ENCODE data around the gene INPPL1.
A peak's percentile ranks its signal among the peaks of the same experiment; 100 is the strongest.

The INPPL1 gene

GRCh38 chr11:72233773-72234513 lies 9.4 kb downstream of the INPPL1 start:
- ATAC-seq, result no peak

- no peak for ATAC-seq
Measured at GRCh38 chr11:72234514-72234830, 9.9 kb downstream of the INPPL1 start.

- no peak for ATAC-seq
Measured at GRCh38 chr11:72234920-72235319, 10.4 kb downstream of the INPPL1 start.

- no peak for ATAC-seq
Measured at GRCh38 chr11:72235351-72236057, 10.9 kb downstream of the INPPL1 start.

DNA sequence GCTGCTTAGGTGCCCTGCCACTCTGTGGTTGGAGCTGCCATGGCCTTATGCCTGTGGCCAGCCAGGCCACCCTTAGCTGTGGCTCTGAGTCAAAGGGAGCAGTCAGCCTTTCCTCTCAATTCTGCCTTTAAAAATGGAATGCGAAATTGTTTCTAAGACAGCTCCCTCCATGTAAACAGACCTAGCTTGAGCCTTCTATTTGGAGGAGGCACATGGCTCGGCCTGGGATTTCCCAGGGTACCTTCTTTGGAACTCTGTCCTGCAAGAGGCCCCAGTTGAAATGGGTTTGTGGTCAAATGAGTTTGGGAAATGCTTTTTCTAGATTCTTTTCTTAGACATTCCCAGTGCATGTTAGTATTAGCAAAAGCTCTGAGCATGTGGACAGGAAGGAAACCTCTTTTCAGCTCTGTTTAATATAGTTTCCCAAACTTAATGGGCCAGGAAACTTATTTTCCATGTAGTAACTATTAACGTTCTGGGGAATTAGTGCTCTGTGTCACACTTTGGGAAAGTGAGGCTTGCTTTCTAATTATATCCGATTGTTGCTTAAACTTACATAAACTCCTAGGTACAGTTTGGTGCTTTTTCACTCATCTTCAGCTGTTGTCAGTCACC lies 11.6 kb downstream of the INPPL1 start:
- ATAC-seq, result no peak

- no peak for ATAC-seq
Measured at GRCh38 chr11:72236774-72237111, 12.2 kb downstream of the INPPL1 start.

DNA sequence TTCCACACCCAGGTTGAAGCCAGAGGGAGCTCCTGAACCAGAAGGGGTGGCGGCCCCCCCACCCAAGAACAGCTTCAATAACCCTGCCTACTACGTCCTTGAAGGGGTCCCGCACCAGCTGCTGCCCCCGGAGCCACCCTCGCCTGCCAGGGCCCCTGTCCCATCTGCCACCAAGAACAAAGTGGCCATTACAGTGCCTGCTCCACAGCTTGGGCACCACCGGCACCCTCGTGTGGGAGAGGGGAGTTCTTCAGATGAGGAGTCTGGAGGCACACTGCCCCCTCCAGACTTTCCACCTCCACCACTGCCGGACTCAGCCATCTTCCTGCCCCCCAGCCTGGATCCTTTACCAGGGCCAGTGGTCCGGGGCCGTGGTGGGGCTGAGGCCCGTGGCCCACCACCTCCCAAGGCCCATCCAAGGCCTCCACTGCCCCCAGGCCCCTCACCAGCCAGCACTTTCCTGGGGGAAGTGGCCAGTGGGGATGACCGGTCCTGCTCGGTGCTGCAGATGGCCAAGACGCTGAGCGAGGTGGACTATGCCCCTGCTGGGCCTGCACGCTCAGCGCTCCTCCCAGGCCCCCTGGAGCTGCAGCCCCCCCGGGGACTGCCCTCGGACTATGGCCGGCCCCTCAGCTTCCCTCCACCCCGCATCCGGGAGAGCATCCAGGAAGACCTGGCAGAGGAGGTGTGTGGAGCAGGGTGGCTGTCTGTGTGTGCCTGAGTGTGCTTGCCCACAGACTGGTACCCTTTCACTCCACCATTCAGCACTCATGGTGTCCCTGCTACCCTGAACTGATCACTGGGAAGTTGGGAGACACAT lies 12.8 kb downstream of the INPPL1 start:
- no peak for ATAC-seq

DNA sequence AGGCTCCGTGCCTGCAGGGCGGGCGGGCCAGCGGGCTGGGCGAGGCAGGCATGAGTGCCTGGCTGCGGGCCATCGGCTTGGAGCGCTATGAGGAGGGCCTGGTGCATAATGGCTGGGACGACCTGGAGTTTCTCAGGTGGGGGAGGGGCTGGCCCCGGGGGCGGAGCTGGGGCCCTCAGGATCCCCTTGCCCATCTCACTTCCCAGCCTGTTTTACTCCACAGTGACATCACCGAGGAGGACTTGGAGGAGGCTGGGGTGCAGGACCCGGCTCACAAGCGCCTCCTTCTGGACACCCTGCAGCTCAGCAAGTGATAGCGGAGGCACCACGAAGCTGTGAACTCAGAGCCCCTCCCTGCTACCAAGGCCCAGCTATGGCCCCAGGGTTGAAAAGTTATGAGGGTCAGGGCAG lies 13.5 kb downstream of the INPPL1 start:
- ATAC-seq, result peak; percentile 32 to 44

DNA sequence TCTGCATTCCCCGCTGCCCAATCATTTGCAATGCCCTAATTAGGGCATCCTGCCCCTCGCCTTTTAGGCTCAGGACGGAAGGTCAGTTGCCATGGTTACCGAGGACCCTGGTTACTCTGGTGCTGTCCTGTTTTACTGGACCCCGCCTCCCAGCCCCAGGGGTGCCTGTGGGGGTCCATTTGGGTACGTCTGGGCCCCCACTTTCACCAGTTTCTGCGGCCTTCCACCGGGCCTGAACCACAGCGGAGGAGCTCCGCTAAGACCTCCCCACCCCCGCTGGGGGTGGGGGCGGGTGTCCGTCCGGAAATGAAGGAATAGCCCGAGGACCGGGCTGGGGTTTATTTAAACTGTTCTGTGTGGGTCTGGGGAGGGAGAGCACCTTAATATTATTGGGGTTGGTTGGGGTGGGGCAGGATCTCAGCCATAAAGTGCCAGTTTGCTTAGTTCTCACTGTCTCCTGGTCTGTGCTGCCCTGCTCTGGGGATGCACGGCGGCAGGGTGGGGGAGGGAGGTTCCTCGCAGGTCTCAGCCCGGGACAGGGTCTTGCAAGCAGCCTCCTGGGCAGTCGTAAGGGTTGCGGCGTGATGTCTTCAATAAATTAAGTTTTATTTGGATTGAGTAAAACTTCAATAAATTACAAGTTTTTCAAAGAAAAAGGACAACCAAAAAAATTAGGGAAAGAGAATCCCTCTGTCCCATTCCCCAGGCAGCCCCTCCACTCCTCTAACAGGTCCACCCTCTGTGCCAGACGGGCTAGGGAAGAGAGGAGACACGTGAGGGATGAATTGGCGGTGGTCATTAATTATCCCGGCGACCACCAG lies 14.1 kb downstream of the INPPL1 start:
- no peak for ATAC-seq

- peak in 1 of 2 donors; percentile 19 for ATAC-seq
Measured at GRCh38 chr11:72239313-72239848, 14.8 kb downstream of the INPPL1 start.

- peak in 1 of 2 donors; percentile 23 for ATAC-seq
Measured at GRCh38 chr11:72239849-72240460, 15.4 kb downstream of the INPPL1 start.

- peak in 1 of 2 donors; percentile 21 for ATAC-seq
Measured at GRCh38 chr11:72240461-72241290, 16.1 kb downstream of the INPPL1 start.

GRCh38 chr11:72241291-72241781 lies 16.8 kb downstream of the INPPL1 start:
- ATAC-seq, result no peak

DNA sequence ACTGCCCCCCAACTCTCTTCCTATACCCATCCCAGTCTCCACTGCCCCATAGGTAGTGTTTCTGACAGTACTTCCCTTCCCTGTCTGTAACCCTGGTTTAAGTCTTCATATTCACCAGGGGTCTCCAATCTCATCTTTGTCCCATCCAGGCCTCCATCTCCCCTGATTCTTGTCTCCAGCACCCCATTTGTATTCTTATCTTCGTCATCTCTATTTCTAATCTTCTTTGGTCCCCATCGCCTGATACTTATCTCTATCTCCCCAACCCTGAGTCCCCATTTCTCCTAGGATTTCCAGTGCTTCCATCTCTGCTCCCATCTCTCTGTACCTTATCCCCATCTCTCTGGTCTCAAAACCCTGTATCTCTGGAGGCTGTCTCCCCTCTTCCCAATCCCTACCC lies 17.6 kb downstream of the INPPL1 start:
- ATAC-seq, result no peak

DNA sequence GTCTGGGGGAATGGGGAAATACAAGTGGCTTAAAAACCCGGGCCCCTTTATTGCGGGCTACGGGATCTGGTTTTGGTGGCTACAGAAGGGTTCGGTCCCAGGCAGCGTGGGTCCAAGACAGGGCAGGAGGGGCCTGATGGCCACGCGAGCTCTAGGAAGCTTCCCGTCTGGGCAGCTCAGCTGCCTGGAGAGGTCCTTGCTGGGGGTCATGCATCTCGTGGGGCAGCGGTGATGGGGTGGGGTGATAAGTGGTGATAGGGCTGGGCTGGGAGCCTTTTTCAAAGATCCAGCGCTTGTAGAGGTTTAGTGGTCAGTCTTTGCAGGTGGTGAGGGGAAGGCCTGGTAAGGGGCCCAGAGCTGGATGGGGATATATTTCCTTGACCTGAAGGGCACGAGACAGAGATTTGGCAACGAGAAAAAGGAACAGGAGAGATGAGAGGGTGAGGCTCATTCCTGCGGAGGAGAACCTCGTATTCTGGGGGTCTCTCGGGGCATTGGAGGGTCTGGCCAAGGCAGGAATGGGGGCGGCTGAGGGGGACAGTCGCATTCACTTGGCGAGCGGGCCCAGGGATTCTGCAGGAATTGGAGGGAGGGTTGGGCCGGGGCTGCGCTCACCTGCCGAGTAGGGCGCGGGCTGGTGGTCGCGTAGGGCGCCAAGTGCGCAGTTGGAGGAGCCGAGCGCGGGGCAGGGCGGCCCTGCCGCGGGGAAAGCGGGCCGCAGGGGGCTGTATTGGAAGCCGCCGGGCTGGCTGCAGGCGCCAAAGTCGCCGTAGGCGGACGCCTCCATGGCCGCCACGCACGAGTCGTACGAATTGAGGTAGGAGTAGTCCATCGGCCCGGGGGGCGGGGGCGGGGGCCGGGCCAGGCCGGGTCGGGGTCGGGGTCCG lies 18.8 kb downstream of the INPPL1 start:
- no peak for ATAC-seq

GRCh38 chr11:72244060-72244360 lies 19.4 kb downstream of the INPPL1 start, which contains the start of gene PHOX2A:
TSS of gene PHOX2A (minus strand) at chr11:72244176. CDS start at chr11:72244004, 172 bp downstream.
- no peak for ATAC-seq

DNA sequence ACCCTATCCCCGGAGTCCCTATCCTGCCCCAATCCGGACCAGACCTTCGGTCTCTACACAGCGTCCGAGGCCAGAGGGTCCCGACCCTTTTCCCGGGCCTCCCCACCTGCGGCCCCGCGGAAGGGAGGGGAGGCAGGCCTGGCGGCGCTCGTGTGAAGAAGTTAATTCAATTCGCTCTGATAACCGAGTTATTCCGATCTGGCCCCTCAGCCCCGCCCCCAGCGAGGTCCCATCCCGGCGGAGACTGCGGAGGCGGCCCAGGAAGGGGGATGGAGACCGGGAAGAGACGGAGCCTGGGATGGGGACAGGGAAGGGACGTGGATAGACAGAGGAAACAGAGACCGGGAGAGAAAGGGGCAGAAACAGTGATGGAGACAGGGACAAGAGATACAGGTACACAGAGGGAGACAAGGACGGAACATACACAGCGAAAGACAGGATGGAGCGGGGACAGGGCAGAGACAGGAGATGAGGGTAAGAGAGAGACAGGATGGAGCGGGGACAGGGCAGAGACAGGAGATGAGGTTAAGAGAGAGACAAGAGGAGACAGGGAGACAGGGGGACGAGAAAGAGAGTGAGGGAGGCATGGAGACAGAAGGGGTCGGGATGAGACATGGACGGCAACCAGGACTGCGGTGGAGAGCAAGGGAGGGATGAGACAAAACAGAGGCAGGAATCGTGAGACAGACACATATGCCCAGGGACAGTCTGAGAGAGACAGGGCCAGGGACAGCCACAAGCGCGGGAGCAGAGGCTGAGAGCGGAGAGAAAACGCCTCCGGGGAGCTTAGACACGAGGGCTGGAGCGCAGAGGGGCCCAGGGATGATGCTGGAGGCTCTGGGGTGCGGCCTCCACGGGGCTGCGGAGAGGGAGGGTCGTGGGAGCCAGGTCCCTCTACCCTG lies 20.0 kb downstream of the INPPL1 start:
- no peak for ATAC-seq

DNA sequence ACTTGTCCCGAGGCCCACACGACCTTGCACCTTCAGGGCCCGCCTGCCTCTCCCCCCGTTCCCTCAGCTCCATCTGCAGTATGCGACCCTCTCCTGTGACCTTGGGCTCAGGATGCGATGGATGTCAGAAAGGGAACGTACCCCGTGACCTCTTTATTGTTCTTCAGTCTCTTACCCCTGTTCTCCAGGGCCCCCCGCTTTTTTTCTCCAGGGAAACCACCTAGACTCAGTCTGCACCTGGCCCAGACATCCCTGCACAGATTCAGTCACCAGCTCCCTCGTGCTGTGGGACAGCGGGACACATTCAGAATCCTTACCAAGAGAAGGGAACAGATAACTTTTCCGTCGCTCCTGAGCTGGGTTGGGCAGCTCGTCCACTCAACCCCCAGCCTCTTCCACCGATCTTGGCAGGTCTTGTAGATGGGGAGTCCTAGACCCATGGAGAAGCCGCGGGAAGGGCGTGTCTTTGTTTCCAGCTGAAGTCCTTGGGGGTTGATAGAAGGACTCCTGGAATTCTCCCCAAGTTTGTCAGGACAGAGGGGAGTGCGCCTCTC lies 20.8 kb downstream of the INPPL1 start:
- no peak for ATAC-seq

All from activated CD4-positive, CD25-positive, alpha-beta regulatory T cell treated with anti-CD3 and anti-CD28 coated beads, Interleukin-2, amount 50 U/mL, for 24 hours (primary cell).